A549 (cell line): ENCODE results near the gene TRPM2. TPM values are rescaled to one million over a fixed set of nuclear protein-coding genes. Genes with fewer than 3 reads are reported as not detected.

Experiments used
- ATAC-seq, 2 experiments: fragments of 200-7000 bp in 1 of 2; fragments of >200 bp in 1 of 2; cut with Nextera tagmentation in 1 of 2; cut with Tn5 transposase in 1 of 2; 3 replicates each; pipeline versions ENCODE4 v1.8.0 to v1.9.1; 2018 to 2020; ENCODE audit warnings: mild to moderate bottlenecking in 1 of 2, moderate library complexity in 1 of 2
- CTCF ChIA-PET: fragments of 300-600 bp; sonication (Branson Sonifier 250); formaldehyde crosslinking; extraction: SDS; loops from one replicate; lab custom pipeline; 2021; ENCODE audit warnings: antibody characterized with exemption, inconsistent platforms; lab: Yijun Ruan, JAX
- POLR2A ChIA-PET: fragments of 350-600 bp; formaldehyde crosslinking; extraction: SDS; loops from one replicate; lab custom pipeline; 2021; ENCODE audit warnings: antibody characterized with exemption, inconsistent platforms; lab: Yijun Ruan, JAX
- DNase-seq, 2 experiments: peaks; one replicate each; pipeline versions ENCODE4 v3.0.0 to v3.0.0-alpha.2; 2011 to 2016; ENCODE audit warnings: low read depth in 1 of 2, low spot score in 1 of 2
- FAIRE-seq: peaks from 2 replicates; lab custom pipeline; 2011; peaks lifted over from hg19 to GRCh38; lab: Jason Lieb, UNC
- H3K27ac ChIP-seq, 2 experiments: fragments of >200 bp; sonication (Bioruptor Twin); formaldehyde crosslinking; 3 replicates each; pipeline ENCODE4 v1.5.1; 2016 to 2017
- H3K4me1 ChIP-seq: fragments of >200 bp; sonication (Bioruptor Twin); formaldehyde crosslinking; 3 replicates; pipeline ENCODE4 v1.6.1; 2016
- H3K4me2 ChIP-seq: fragments of >200 bp; sonication (Bioruptor Twin); formaldehyde crosslinking; 3 replicates; pipeline ENCODE4 v1.6.1; 2016
- H3K4me3 ChIP-seq: fragments of >200 bp; sonication (Bioruptor Twin); formaldehyde crosslinking; 3 replicates; pipeline ENCODE4 v1.5.1; 2016
- H3K9me3 ChIP-seq: fragments of >200 bp; sonication (Bioruptor Twin); formaldehyde crosslinking; 3 replicates; pipeline ENCODE4 v1.6.1; 2016
- BHLHE40 ChIP-seq: IDR thresholded peaks from 2 replicates; pipeline ENCODE4 v1.6.1; 2012; ENCODE audit warnings: low read depth, low read length, inconsistent platforms
- CHD2 ChIP-seq: fragments of 150-350 bp; IDR thresholded peaks from 2 replicates; pipeline ENCODE4 v1.6.1; 2014; ENCODE audit warnings: low read length; ENCODE audit not compliant: partially characterized antibody
- ESRRA ChIP-seq: fragments of 150-350 bp; IDR thresholded peaks from 2 replicates; pipeline ENCODE4 v1.6.1; 2014; ENCODE audit warnings: mild to moderate bottlenecking, low read length, borderline replicate concordance
- FOSL2 ChIP-seq, 2 experiments: fragments of 450-650 bp in 1 of 2; fragments of >200 bp in 1 of 2; sonication (Bioruptor Twin) in 1 of 2; formaldehyde crosslinking; IDR thresholded peaks; 2 replicates each; pipeline versions ENCODE4 v1.5.0 to v1.6.1; 2016 to 2020; ENCODE audit warnings: mild to moderate bottlenecking in 1 of 2, moderate library complexity in 1 of 2
- FOXS1 ChIP-seq: fragments of 250-450 bp; sonication (Bioruptor Pico); IDR thresholded peaks from 2 replicates; pipeline ENCODE4 v1.5.0; 2020; ENCODE audit warnings: mild to moderate bottlenecking, moderate library complexity
- HEYL ChIP-seq: fragments of 250-450 bp; sonication (Bioruptor Pico); IDR thresholded peaks from 2 replicates; pipeline ENCODE4 v1.8.0; 2021; ENCODE audit warnings: mild to moderate bottlenecking, moderate library complexity
- HOXA7 ChIP-seq: fragments of 250-450 bp; sonication (Bioruptor Pico); IDR thresholded peaks from 2 replicates; pipeline ENCODE4 v1.5.0; 2020; ENCODE audit warnings: mild to moderate bottlenecking, moderate library complexity
- JUNB ChIP-seq: fragments of >200 bp; sonication (Bioruptor Twin); formaldehyde crosslinking; IDR thresholded peaks from 2 replicates; pipeline ENCODE4 v1.6.1; 2016
- MAFK ChIP-seq: fragments of 450-650 bp; IDR thresholded peaks from 2 replicates; pipeline ENCODE4 v1.6.1; 2014; ENCODE audit not compliant: partially characterized antibody
- MAZ ChIP-seq: fragments of 150-350 bp; IDR thresholded peaks from 2 replicates; pipeline ENCODE4 v1.6.1; 2014; ENCODE audit warnings: antibody characterized with exemption, low read depth, low read length, borderline replicate concordance
- NR3C1 ChIP-seq: fragments of >200 bp; sonication (Bioruptor Twin); formaldehyde crosslinking; IDR thresholded peaks from 3 replicates; pipeline ENCODE4 v1.6.1; 2017
- PHF8 ChIP-seq: fragments of 200-600 bp; sonication (generic); IDR thresholded peaks from 2 replicates; pipeline ENCODE4 v1.6.1; 2016; ENCODE audit warnings: low read depth, mild to moderate bottlenecking, antibody characterized with exemption, moderate library complexity, borderline replicate concordance
- RFX5 ChIP-seq: fragments of 450-650 bp; IDR thresholded peaks from 2 replicates; pipeline ENCODE4 v1.7.1; 2014; ENCODE audit warnings: antibody characterized with exemption, mild to moderate bottlenecking, moderate library complexity
- TFCP2L1 ChIP-seq: fragments of 250-450 bp; sonication (Bioruptor Pico); IDR thresholded peaks from 2 replicates; pipeline ENCODE4 v1.5.0; 2021; ENCODE audit warnings: mild to moderate bottlenecking
- TP53 ChIP-seq: fragments of 250-450 bp; sonication (Bioruptor Pico); IDR thresholded peaks from 2 replicates; pipeline ENCODE4 v1.5.0; 2021; ENCODE audit warnings: mild to moderate bottlenecking, moderate library complexity
- ZFP36 ChIP-seq: fragments of 450-650 bp; IDR thresholded peaks from 2 replicates; pipeline ENCODE4 v1.6.1; 2014; ENCODE audit warnings: borderline replicate concordance; ENCODE audit not compliant: partially characterized antibody
- ZSCAN20 ChIP-seq: fragments of 250-450 bp; sonication (Bioruptor Pico); IDR thresholded peaks from 2 replicates; pipeline ENCODE4 v1.8.0; 2022; ENCODE audit warnings: mild to moderate bottlenecking, moderate library complexity
- WGBS: methylation state at CpG from one replicate; pipeline ENCODE4 v1.1.6; 2017; ENCODE audit errors: missing lambda C conversion rate; 5-methylcytosine and 5-hydroxymethylcytosine counted together
- polyA plus RNA-seq, 4 experiments: library from polyadenylated mRNA; depleted of rRNA in 3 of 4; stranded (reverse); fragments of >200 nt; fragmentation: RNase III in 1 of 4; extraction: RNeasy Plus Mini Kit Qiagen cat#74134 plus additional on column Dnase treatment in 1 of 4; gene quantifications; 2 replicates in 3 of 4; 3 replicates in 1 of 4; pipeline ENCODE4 v1.2.3, GENCODE V29; 2011 to 2017
- TF ChIP-seq, protein P1 (sequence below): IDR thresholded peaks from 2 replicates; pipeline ENCODE4 v1.6.1; 2012
- TF ChIP-seq, protein P2 (sequence below): fragments of 200-600 bp; sonication (generic); IDR thresholded peaks from 2 replicates; pipeline ENCODE4 v1.6.1; 2016; ENCODE audit warnings: antibody characterized with exemption, mild to moderate bottlenecking, moderate library complexity

TRPM2 gene
- polyA plus RNA-seq, 2 of the 4 experiments (the other 2 are of a cell fraction): 3.2 to 5.5 TPM

DNA sequence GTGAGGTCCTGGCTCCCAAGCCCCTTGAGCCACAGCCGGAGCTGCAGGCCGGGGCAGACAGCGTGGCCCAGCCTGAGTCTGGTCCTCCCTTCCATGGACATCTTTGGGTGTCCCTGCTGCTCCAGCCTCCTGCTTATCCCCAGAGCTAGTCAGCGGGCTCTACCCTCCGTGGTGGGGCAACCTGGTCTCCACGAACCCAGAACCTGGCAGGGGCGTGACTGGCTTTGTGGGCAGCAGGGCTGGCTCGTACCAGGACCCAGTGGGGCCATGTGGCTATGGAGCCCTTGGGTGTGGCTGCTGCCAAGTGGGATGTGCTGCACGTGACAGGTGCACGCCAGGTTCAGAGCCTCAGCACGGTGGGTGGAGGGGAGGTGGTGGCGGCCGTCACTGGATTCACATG is 32.6 kb upstream of the TRPM2 start:
- 95% methylated on average over 11 of the region's 13 CpGs for WGBS
- TF ChIP-seq, protein P1, sequence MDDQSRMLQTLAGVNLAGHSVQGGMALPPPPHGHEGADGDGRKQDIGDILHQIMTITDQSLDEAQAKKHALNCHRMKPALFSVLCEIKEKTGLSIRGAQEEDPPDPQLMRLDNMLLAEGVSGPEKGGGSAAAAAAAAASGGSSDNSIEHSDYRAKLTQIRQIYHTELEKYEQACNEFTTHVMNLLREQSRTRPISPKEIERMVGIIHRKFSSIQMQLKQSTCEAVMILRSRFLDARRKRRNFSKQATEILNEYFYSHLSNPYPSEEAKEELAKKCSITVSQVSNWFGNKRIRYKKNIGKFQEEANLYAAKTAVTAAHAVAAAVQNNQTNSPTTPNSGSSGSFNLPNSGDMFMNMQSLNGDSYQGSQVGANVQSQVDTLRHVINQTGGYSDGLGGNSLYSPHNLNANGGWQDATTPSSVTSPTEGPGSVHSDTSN: no peak
- TF ChIP-seq, protein P2, sequence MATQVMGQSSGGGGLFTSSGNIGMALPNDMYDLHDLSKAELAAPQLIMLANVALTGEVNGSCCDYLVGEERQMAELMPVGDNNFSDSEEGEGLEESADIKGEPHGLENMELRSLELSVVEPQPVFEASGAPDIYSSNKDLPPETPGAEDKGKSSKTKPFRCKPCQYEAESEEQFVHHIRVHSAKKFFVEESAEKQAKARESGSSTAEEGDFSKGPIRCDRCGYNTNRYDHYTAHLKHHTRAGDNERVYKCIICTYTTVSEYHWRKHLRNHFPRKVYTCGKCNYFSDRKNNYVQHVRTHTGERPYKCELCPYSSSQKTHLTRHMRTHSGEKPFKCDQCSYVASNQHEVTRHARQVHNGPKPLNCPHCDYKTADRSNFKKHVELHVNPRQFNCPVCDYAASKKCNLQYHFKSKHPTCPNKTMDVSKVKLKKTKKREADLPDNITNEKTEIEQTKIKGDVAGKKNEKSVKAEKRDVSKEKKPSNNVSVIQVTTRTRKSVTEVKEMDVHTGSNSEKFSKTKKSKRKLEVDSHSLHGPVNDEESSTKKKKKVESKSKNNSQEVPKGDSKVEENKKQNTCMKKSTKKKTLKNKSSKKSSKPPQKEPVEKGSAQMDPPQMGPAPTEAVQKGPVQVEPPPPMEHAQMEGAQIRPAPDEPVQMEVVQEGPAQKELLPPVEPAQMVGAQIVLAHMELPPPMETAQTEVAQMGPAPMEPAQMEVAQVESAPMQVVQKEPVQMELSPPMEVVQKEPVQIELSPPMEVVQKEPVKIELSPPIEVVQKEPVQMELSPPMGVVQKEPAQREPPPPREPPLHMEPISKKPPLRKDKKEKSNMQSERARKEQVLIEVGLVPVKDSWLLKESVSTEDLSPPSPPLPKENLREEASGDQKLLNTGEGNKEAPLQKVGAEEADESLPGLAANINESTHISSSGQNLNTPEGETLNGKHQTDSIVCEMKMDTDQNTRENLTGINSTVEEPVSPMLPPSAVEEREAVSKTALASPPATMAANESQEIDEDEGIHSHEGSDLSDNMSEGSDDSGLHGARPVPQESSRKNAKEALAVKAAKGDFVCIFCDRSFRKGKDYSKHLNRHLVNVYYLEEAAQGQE: no peak
- TF ChIP-seq BHLHE40 (no peak), HEYL (CRISPR knock-in tag) (no peak), FOSL2 (IDR thresholded peaks at IDR 0.05) (no peak), FOSL2 (CRISPR knock-in tag; IDR thresholded peaks at IDR 0.05) (no peak), PHF8 (no peak), HOXA7 (no peak), MAZ (no peak), ZSCAN20 (CRISPR knock-in tag) (no peak), TFCP2L1 (no peak), RFX5 (no peak), ESRRA (no peak), FOXS1 (no peak)
- H3K4me1 ChIP-seq: no peaks in the 10 kb centered on the region
- no peak for DNase-seq
- no peak for FAIRE-seq
- no peaks in the 10 kb centered on the region for H3K9me3 ChIP-seq
- ATAC-seq: no peak
- ChIA-PET POLR2A (no interaction called here), CTCF (interaction anchor here (1.9 to 2.6 kb wide), 2 partner anchors 16 to 23 kb away, joined by 6 to 8 read pairs; no protein-coding TSS in a partner anchor)
- no peak overlapping the region for H3K4me3 ChIP-seq
- H3K27ac ChIP-seq: no peak overlapping the region
- H3K4me2 ChIP-seq: no peak overlapping the region

DNA sequence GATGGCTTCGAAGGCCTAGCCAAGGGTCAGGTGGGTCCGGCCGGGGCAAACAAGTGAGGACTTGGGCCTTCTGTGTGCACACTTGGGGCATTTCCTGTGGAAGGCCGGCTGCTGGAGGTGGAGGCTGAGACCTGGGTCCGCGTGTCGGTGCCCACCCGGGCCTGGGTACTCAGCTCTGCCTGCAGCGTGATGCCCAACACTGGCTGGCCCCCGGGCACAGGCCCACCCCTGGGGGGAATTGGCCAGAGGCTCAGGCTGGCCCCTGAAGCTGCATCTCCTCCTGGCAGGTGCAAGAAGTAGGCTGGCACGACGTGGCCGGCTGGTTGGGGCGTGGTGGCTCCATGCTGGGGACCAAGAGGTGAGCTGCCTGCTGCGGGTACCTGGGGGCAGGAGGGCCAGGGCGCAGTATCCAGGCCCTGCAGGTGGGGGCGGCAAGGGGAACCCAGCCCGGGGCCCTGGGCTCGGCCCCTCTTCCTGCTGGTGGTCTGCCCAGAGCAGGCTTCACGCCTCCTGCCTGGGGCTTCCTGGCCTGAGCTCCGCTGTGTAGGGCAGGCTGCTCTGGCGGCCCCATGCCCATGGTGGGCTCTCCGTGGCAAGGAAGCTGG is 31.5 kb upstream of the TRPM2 start:
- CTCF ChIA-PET: no interaction called here
- WGBS: no CpG with 5 or more reads among the region's 23 CpGs
- H3K4me2 ChIP-seq: no peak overlapping the region
- TF ChIP-seq, protein P1: no peak
- TF ChIP-seq JUNB (no peak), CHD2 (no peak), ZFP36 (no peak), NR3C1 (no peak), MAFK (no peak), TP53 (CRISPR knock-in tag) (no peak)
- no peak for DNase-seq
- H3K4me3 ChIP-seq: no peak overlapping the region
- no peaks in the 10 kb centered on the region for H3K4me1 ChIP-seq
- no peak for FAIRE-seq
- POLR2A ChIA-PET: no interaction called here
- H3K27ac ChIP-seq: no peak overlapping the region
- ATAC-seq: no peak
- H3K9me3 ChIP-seq: no peaks in the 10 kb centered on the region
